Measurements from ENCODE around the gene CPNE4.

The CPNE4 gene

GRCh38 chr3:131883711-131884407, 151.0 kb downstream of the CPNE4 start:
- TF ChIP-seq CTCF (IDR thresholded peaks at IDR 0.05; ENCODE audit: low read depth, low read length): no peak
- in situ Hi-C loops (cut with HindIII; ENCODE audit: low sequenced_read_pairs): no loop called here
- DNase-seq (ENCODE audit: low read depth, low spot score): no peak
- H3K4me3 ChIP-seq (ENCODE audit: low read depth, low read length): no peak overlapping the region

GRCh38 chr3:131883086-131883485, 151.7 kb downstream of the CPNE4 start:
- no peak for TF ChIP-seq CTCF (IDR thresholded peaks at IDR 0.05; ENCODE audit: low read depth, low read length)
- no peak for DNase-seq (ENCODE audit: low read depth, low spot score)
- in situ Hi-C loops (cut with HindIII; ENCODE audit: low sequenced_read_pairs): no loop called here
- H3K4me3 ChIP-seq (ENCODE audit: low read depth, low read length): no peak overlapping the region

DNA sequence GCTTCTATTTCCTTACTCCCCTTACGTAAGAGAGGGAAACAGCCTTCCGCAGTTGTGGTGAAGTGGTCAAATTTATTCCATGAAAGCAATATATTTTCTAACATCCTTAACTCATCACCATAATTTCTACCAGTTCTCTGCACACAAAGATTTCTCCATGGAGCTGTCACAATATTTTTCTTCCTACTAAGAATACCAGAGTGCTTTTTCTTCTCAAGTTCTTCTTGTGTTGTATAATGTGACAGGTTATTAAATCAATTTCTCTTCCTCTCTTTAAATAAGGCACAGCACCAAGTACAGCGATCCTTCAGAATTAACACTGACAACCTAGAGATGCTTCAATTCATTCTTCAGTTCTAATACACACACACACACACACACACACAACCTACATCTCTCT, 153.0 kb downstream of the CPNE4 start:
- H3K4me3 ChIP-seq (ENCODE audit: low read depth, low read length): no peak overlapping the region
- no peak for DNase-seq (ENCODE audit: low read depth, low spot score)
- in situ Hi-C loops (cut with HindIII; ENCODE audit: low sequenced_read_pairs): no loop called here
- no peak for TF ChIP-seq CTCF (IDR thresholded peaks at IDR 0.05; ENCODE audit: low read depth, low read length)

GRCh38 chr3:131880948-131881347, 153.9 kb downstream of the CPNE4 start:
- in situ Hi-C loops (cut with HindIII; ENCODE audit: low sequenced_read_pairs): no loop called here
- no peak for DNase-seq (ENCODE audit: low read depth, low spot score)
- TF ChIP-seq CTCF (IDR thresholded peaks at IDR 0.05; ENCODE audit: low read depth, low read length): no peak
- H3K4me3 ChIP-seq (ENCODE audit: low read depth, low read length): no peak overlapping the region

DNA sequence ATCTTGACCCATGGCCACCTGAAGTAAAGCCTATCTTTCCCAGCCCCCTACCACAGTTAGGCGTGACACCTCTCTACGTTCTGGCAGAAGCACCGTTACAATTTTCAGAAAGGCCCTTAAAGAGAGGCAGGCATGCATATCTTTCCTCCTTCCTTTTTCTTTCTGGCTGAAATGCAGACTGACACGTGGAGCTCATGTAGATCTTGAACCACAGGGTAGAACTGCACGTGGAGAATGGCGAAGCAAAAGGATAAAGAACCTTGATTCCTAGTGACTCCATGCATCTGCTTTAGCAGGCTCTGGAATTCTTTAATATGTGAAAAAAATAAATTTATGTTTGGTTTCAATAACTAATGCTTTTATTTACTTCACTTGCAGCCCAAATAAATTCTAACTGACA, 166.6 kb downstream of the CPNE4 start:
- DNase-seq (ENCODE audit: low read depth, low spot score): no peak
- no peak for TF ChIP-seq CTCF (IDR thresholded peaks at IDR 0.05; ENCODE audit: low read depth, low read length)
- no peak overlapping the region for H3K4me3 ChIP-seq (ENCODE audit: low read depth, low read length)
- in situ Hi-C loops (cut with HindIII; ENCODE audit: low sequenced_read_pairs): no loop called here

DNA sequence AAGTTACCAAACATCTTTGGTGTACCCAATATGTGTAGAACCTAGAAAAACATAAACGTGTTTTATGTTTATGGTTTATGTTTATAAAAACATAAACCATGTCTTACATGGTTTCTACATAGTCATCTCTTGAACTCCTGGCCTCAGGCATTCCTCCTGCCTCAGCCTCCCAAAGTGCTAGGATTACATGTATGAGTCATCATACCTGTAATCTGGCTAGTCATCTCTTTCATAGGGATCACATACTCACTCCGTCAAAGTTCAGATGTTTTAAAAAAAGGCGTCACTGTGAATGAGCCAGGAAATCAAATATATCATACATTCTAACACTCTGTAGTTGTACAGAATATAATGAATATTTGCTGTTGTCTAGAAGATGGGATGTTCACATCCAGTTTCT, 178.6 kb downstream of the CPNE4 start:
- no peak for TF ChIP-seq CTCF (IDR thresholded peaks at IDR 0.05; ENCODE audit: low read depth, low read length)
- in situ Hi-C loops (cut with HindIII; ENCODE audit: low sequenced_read_pairs): no loop called here
- no peak overlapping the region for H3K4me3 ChIP-seq (ENCODE audit: low read depth, low read length)
- no peak for DNase-seq (ENCODE audit: low read depth, low spot score)

All from astrocyte of the spinal cord (primary cell).